ENCODE results near the gene LATS2. TPM values are rescaled to one million over a fixed set of nuclear protein-coding genes. Genes with fewer than 3 reads are reported as not detected.

LATS2 gene
- total and polyA plus RNA-seq, 2 of the 8 experiments (the other 6 are each of a cell fraction or from before 2014, with no cell fraction given): 8.3 to 26.2 TPM

GRCh38 chr13:21078501-21078900 lies 17.1 kb upstream of the LATS2 start:
- H2BK20ac ChIP-seq (ENCODE audit: low read length): no peak overlapping the region
- 85% methylated on average over 4 of the region's 4 CpGs; no CpG with 5 or more reads in 1 of the 2 experiments for WGBS, 2 experiments (ENCODE audit: extremely low coverage in 1 of 2, insufficient coverage in 1 of 2, insufficient read length in 1 of 2, insufficient replicate concordance in 2 of 2, low coverage in 1 of 2, low lambda C conversion rate in 2 of 2, missing lambda C conversion rate in 1 of 2)
- H2AFZ ChIP-seq (ENCODE audit: low read length): no peak overlapping the region
- H4K8ac ChIP-seq (ENCODE audit: extremely low read depth, insufficient read depth, low read length): no peak overlapping the region
- no peak for FAIRE-seq
- no peak overlapping the region for H3K14ac ChIP-seq (ENCODE audit: insufficient read length)
- no peak overlapping the region for H2BK120ac ChIP-seq (replicated peaks; ENCODE audit: low read depth, low read length)
- no peak overlapping the region for H2BK5ac ChIP-seq (ENCODE audit: low read depth, low read length)
- no peak overlapping the region for H2BK12ac ChIP-seq (ENCODE audit: low read depth, low read length)
- H3K27me3 ChIP-seq (replicated peaks in 1 of 4; ENCODE audit: control insufficient read depth in 3 of 4, extremely low read depth in 1 of 4, insufficient read depth in 3 of 4, low read length in 3 of 4): no peaks in the 10 kb centered on the region; a peak in 1 of 7 replicates
- no peaks in the 10 kb centered on the region for H3K36me3 ChIP-seq (ENCODE audit: control insufficient read depth in 2 of 4, insufficient read depth in 4 of 4, low read length in 3 of 4)
- H4K91ac ChIP-seq (replicated peaks; ENCODE audit: insufficient read length, low read length): no peak overlapping the region
- no peak overlapping the region for H4K5ac ChIP-seq (ENCODE audit: insufficient read length, low read depth, low read length)
- H3K56ac ChIP-seq (replicated peaks; ENCODE audit: insufficient read length, low read depth, low read length): no peak overlapping the region
- DNase-seq (ENCODE audit: low read depth in 1 of 2, low spot score in 2 of 2): no peak
- H3K23ac ChIP-seq (ENCODE audit: insufficient read length): no peak overlapping the region
- TF ChIP-seq CHD2 (IDR thresholded peaks at IDR 0.05; ENCODE audit: low read length): no peak
- no peak for TF ChIP-seq SP2 (IDR thresholded peaks at IDR 0.05; ENCODE audit: low read length)
- no peak for TF ChIP-seq SP1 (IDR thresholded peaks at IDR 0.05; ENCODE audit: low read depth, low read length)
- TF ChIP-seq JUND (IDR thresholded peaks at IDR 0.05; ENCODE audit: low read length): no peak
- TF ChIP-seq SUZ12 (IDR thresholded peaks at IDR 0.05; ENCODE audit: low read length): no peak
- TF ChIP-seq EGR1 (IDR thresholded peaks at IDR 0.05; ENCODE audit: borderline replicate concordance, low read depth, low read length): no peak
- no peak for TF ChIP-seq KDM5A (IDR thresholded peaks at IDR 0.05; ENCODE audit: low read length)
- no peak for TF ChIP-seq RXRA (IDR thresholded peaks at IDR 0.05; ENCODE audit: insufficient read depth, low read depth, low read length)
- no peak for TF ChIP-seq YY1 (IDR thresholded peaks at IDR 0.05; ENCODE audit: low read depth, low read length)
- no peak for TF ChIP-seq KDM4A (IDR thresholded peaks at IDR 0.05; ENCODE audit: low read depth, low read length, severe bottlenecking)
- no peak for TF ChIP-seq GABPA (IDR thresholded peaks at IDR 0.05; ENCODE audit: borderline replicate concordance, insufficient read depth, low read length)
- no peak for TF ChIP-seq TEAD4 (IDR thresholded peaks at IDR 0.05; ENCODE audit: low read depth, low read length)
- no peak for TF ChIP-seq MAX (IDR thresholded peaks at IDR 0.05)
- no peak for TF ChIP-seq TBP (IDR thresholded peaks at IDR 0.05; ENCODE audit: low read depth, low read length)
- TF ChIP-seq GTF2F1 (IDR thresholded peaks at IDR 0.05; ENCODE audit: borderline replicate concordance, low read depth, low read length): no peak
- H3K9me3 ChIP-seq (ENCODE audit: insufficient read depth in 2 of 2, low read depth in 1 of 2, low read length in 1 of 2): no peaks in the 10 kb centered on the region
- POLR2A ChIA-PET (ENCODE audit: partially characterized antibody): interaction anchor here (0.9 to 6.4 kb wide), 3 partner anchors 14 to 24 kb away, joined by 3 to 45 read pairs (median 3); partner anchors contain the start of gene LATS2
- H3K79me1 ChIP-seq (ENCODE audit: low read depth, low read length): no peaks in the 10 kb centered on the region
- H4K20me1 ChIP-seq (replicated peaks in 1 of 2; ENCODE audit: control insufficient read depth in 1 of 2, insufficient read depth in 2 of 2, low read length in 2 of 2): no peaks in the 10 kb centered on the region
- H3K4ac ChIP-seq (replicated peaks; ENCODE audit: insufficient read length, low read depth, low read length): no peak overlapping the region
- H3K23me2 ChIP-seq (ENCODE audit: low read depth, low read length): no peaks in the 10 kb centered on the region; the same call in 1 of the 2 replicates
- no peaks in the 10 kb centered on the region for H3K79me2 ChIP-seq (ENCODE audit: control insufficient read depth in 1 of 2, insufficient read depth in 2 of 2, low read length in 2 of 2)
- no peak overlapping the region for H3K4me3 ChIP-seq (ENCODE audit: extremely low read depth in 1 of 4, insufficient read depth in 2 of 4, low read depth in 3 of 4, low read length in 4 of 4)
- H3K4me2 ChIP-seq (ENCODE audit: insufficient read depth in 1 of 2, low read depth in 2 of 2, low read length in 2 of 2): no peak overlapping the region
- H3K4me1 ChIP-seq (replicated peaks in 1 of 4; ENCODE audit: control insufficient read depth in 3 of 4, insufficient read depth in 4 of 4, low read length in 3 of 4): peaks cover 3 to 9% (median 5%) of the 10 kb centered on the region in 4 experiments; a peak in 5 of 7 replicates
- no peak overlapping the region for H2BK15ac ChIP-seq (ENCODE audit: low read length)
- no peak overlapping the region; the same call in 1 of the 2 replicates for H3K18ac ChIP-seq (ENCODE audit: extremely low read depth, low read length)
- CTCF ChIA-PET (ENCODE audit: partially characterized antibody): interaction anchor here (1.4 kb wide), 1 partner anchor 33 kb away, joined by 3 read pairs; no protein-coding TSS in a partner anchor
- no peak overlapping the region for H2AK5ac ChIP-seq (ENCODE audit: low read depth, low read length)
- no peak overlapping the region for H3K9ac ChIP-seq (replicated peaks in 1 of 4; ENCODE audit: extremely low read depth in 1 of 4, low read depth in 3 of 4, low read length in 3 of 4)
- H3K27ac ChIP-seq (ENCODE audit: low read depth, low read length): no peak overlapping the region
